ENCODE measurements around the gene TNNI2.

DNA sequence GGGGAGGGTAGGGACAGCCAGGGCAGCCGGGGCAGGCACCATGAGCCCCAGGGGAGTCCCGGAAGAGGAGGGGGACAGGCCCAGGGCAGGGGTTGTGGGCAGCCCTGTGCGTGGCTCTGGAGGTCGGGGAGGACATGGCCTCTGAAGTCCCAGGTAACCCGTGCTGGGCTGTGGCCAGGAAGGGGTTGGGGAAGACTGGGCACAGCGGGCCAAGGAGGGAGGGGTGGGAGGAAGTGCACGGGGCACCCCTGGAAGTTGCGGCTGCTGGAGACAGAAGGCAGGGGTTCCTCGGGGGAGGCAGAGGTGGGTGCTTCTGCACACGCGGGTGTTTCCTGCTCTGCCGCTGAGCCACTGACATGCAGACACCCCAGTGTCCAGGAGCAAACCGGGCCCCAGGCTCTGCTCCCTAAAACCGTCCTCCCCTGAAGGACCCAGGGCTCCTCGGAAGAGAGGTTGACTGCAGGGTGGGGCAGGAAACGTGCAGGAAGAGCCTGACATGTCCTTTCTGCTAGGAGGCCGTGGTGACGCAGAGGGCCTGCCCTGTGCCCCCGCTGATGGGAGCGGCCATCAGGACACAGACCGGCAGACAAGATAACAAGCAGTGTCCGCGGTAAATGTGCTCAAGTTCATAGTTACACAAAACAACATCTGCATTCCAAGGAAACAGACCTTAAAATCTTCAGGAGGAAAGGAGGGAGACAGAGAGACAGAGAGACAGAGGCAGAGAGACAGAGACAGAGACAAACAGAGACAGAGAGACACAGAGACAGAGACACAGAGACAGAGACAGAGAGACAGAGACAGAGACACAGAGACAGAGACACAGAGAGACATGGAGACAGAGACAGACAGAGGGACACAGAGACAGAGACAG is 5.7 kb downstream of the TNNI2 start:
- TF ChIP-seq, protein P1, sequence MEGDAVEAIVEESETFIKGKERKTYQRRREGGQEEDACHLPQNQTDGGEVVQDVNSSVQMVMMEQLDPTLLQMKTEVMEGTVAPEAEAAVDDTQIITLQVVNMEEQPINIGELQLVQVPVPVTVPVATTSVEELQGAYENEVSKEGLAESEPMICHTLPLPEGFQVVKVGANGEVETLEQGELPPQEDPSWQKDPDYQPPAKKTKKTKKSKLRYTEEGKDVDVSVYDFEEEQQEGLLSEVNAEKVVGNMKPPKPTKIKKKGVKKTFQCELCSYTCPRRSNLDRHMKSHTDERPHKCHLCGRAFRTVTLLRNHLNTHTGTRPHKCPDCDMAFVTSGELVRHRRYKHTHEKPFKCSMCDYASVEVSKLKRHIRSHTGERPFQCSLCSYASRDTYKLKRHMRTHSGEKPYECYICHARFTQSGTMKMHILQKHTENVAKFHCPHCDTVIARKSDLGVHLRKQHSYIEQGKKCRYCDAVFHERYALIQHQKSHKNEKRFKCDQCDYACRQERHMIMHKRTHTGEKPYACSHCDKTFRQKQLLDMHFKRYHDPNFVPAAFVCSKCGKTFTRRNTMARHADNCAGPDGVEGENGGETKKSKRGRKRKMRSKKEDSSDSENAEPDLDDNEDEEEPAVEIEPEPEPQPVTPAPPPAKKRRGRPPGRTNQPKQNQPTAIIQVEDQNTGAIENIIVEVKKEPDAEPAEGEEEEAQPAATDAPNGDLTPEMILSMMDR (IDR thresholded peaks at IDR 0.05; ENCODE audit: borderline replicate concordance, extremely low read depth, low read length, poor library complexity, severe bottlenecking): no peak
- TF ChIP-seq EZH2 (IDR thresholded peaks at IDR 0.05; ENCODE audit: borderline replicate concordance, low read depth, low read length, severe bottlenecking): no peak

Measured in DND-41 (cell line).